Keratinocyte (primary cell): ENCODE data around the gene EFCAB6. TPM values are rescaled to one million over a fixed set of nuclear protein-coding genes. Genes with fewer than 3 reads are reported as not detected.
A peak's percentile ranks its signal among the peaks of the same experiment; 100 is the strongest.

Experiments
- DNase-seq: peaks from one replicate; pipeline ENCODE4 v3.0.0-alpha.2; 2011; ENCODE audit warnings: low read depth, missing footprints, low spot score
- FAIRE-seq: peaks from 2 replicates; lab custom pipeline; 2011; peaks lifted over from hg19 to GRCh38; lab: Jason Lieb, UNC
- H2AFZ ChIP-seq: 2 replicates; pipeline ENCODE4 v1.6.0; 2012; ENCODE audit warnings: low read length, control low read depth, inconsistent platforms; ENCODE audit not compliant: control insufficient read depth
- H3K27ac ChIP-seq: 2 replicates; pipeline ENCODE4 v1.5.1; 2011; ENCODE audit warnings: low read length; ENCODE audit not compliant: control insufficient read depth, insufficient read depth
- H3K27me3 ChIP-seq: 3 replicates; pipeline ENCODE4 v1.6.0; 2011; ENCODE audit warnings: low read length; ENCODE audit not compliant: control insufficient read depth, insufficient read depth; ENCODE audit errors: extremely low read depth
- H3K36me3 ChIP-seq, 2 experiments: 2 replicates in 1 of 2; 3 replicates in 1 of 2; pipeline ENCODE4 v1.5.1; 2011; ENCODE audit warnings: low read length in 2 of 2, mild to moderate bottlenecking in 1 of 2; ENCODE audit not compliant: control insufficient read depth in 2 of 2, insufficient read depth in 2 of 2; ENCODE audit errors: extremely low read depth in 1 of 2
- H3K4me1 ChIP-seq: 3 replicates; pipeline ENCODE4 v1.5.1; 2011; ENCODE audit warnings: low read length; ENCODE audit not compliant: control insufficient read depth, insufficient read depth; ENCODE audit errors: extremely low read depth
- H3K4me2 ChIP-seq: 3 replicates; pipeline ENCODE4 v1.6.0; 2011; ENCODE audit warnings: low read depth, low read length; ENCODE audit not compliant: control insufficient read depth, insufficient read depth; ENCODE audit errors: extremely low read depth
- H3K4me3 ChIP-seq, 3 experiments: fragments of 200-600 bp in 1 of 3; sonication (generic) in 1 of 3; 2 replicates in 2 of 3; 3 replicates in 1 of 3; pipeline ENCODE4 v1.5.1; 2011 to 2016; ENCODE audit warnings: low read length in 3 of 3, mild to moderate bottlenecking in 3 of 3, control low read depth in 2 of 3, inconsistent platforms in 1 of 3, low read depth in 1 of 3, mixed read lengths in 1 of 3, mixed run types in 1 of 3, moderate library complexity in 1 of 3; ENCODE audit not compliant: control insufficient read depth in 2 of 3, insufficient read depth in 2 of 3; ENCODE audit errors: extremely low read depth in 1 of 3
- H3K79me2 ChIP-seq: 2 replicates; pipeline ENCODE4 v1.6.0; 2012; ENCODE audit warnings: low read length; ENCODE audit not compliant: control insufficient read depth, insufficient read depth
- H3K9ac ChIP-seq: 3 replicates; pipeline ENCODE4 v1.6.0; 2011; ENCODE audit warnings: low read length; ENCODE audit not compliant: control insufficient read depth, insufficient read depth; ENCODE audit errors: extremely low read depth
- H3K9me1 ChIP-seq: 3 replicates; pipeline ENCODE4 v1.6.0; 2011; ENCODE audit warnings: low read length; ENCODE audit not compliant: control insufficient read depth, insufficient read depth; ENCODE audit errors: extremely low read depth
- H3K9me3 ChIP-seq: 2 replicates; pipeline ENCODE4 v1.5.1; 2012; ENCODE audit warnings: low read depth, low read length; ENCODE audit not compliant: control insufficient read depth
- H4K20me1 ChIP-seq: 3 replicates; pipeline ENCODE4 v1.6.0; 2011; ENCODE audit warnings: low read length; ENCODE audit not compliant: control insufficient read depth, insufficient read depth; ENCODE audit errors: extremely low read depth
- CTCF ChIP-seq, 3 experiments: IDR thresholded peaks in 1 of 3; conservative IDR thresholded peaks in 1 of 3; optimal IDR thresholded peaks in 1 of 3; 2 replicates in 2 of 3; 3 replicates in 1 of 3; pipeline versions ENCODE3 to v1.5.1; 2011; ENCODE audit warnings: low read length in 3 of 3, mild to moderate bottlenecking in 3 of 3, moderate library complexity in 2 of 3, control low read depth in 1 of 3, inconsistent platforms in 1 of 3; ENCODE audit not compliant: insufficient read depth in 2 of 3; ENCODE audit errors: extremely low read depth in 1 of 3
- EZH2 ChIP-seq: IDR thresholded peaks from one replicate; pipeline ENCODE4 v1.6.1; 2012; ENCODE audit warnings: inconsistent platforms, mild to moderate bottlenecking, low read length, moderate library complexity
- dilution Hi-C: fragments of 300-500 bp; cut with MboI; formaldehyde crosslinking; loops from one replicate; pipeline ENCODE4 v1.7.0; 2020; ENCODE audit warnings: low sequenced_read_pairs; ENCODE audit not compliant: extremely low pct_ligation_motif_present
- polyA plus RNA-seq, 5 experiments: library from polyadenylated mRNA; depleted of rRNA in 3 of 5; stranded (reverse) in 3 of 5; stranded (forward) in 1 of 5; unstranded in 1 of 5; fragments of >200 nt; gene quantifications; 1 replicate in 1 of 5; 2 replicates in 3 of 5; 3 replicates in 1 of 5; pipeline versions ENCODE4 v1.2.1 to v1.2.3, GENCODE V29; 2011 to 2012; ENCODE audit warnings: missing spikeins in 2 of 5, low read depth in 1 of 5, low replicate concordance in 1 of 5

Gene EFCAB6
- polyA plus RNA-seq, 1 donor (not counting 4 experiments of a cell fraction or from before 2014, with no cell fraction given): 0.18 TPM

GRCh38 chr22:43511276-43511910 is 300.7 kb downstream of the EFCAB6 start:
- dilution Hi-C loops: no loop called here
- Histone ChIP-seq H4K20me1 (no peaks in the 10 kb centered on the region), H3K9me3 (no peaks in the 10 kb centered on the region), H3K9ac (no peak overlapping the region), H3K27ac (no peak overlapping the region), H2AFZ (no peak overlapping the region), H3K4me2 (peak overlapping the region; percentile 7), H3K27me3 (no peaks in the 10 kb centered on the region), H3K4me1 (peaks cover 13% of the 10 kb centered on the region), H3K36me3 (no peaks in the 10 kb centered on the region), H3K9me1 (no peaks in the 10 kb centered on the region), H3K79me2 (no peaks in the 10 kb centered on the region), H3K4me3 (no peak overlapping the region)
- DNase-seq: peak; percentile 33
- TF ChIP-seq CTCF (optimal IDR thresholded peaks at IDR 0.05 in 1 of 3, IDR thresholded peaks at IDR 0.05 in 1 of 3, conservative IDR thresholded peaks at IDR 0.05 in 1 of 3; ENCODE audit: extremely low read depth in 1 of 3, insufficient read depth in 2 of 3, low read length in 3 of 3) (no peak), EZH2 (no peak)
- no peak for FAIRE-seq

GRCh38 chr22:43510281-43511070 is 301.6 kb downstream of the EFCAB6 start:
- DNase-seq (no peak), FAIRE-seq (no peak)
- Histone ChIP-seq H2AFZ (no peak overlapping the region), H3K79me2 (no peaks in the 10 kb centered on the region), H3K9me3 (no peaks in the 10 kb centered on the region), H3K9me1 (no peaks in the 10 kb centered on the region), H3K36me3 (no peaks in the 10 kb centered on the region), H3K4me1 (peaks cover 13% of the 10 kb centered on the region), H3K4me2 (no peak overlapping the region), H3K27ac (no peak overlapping the region), H3K4me3 (no peak overlapping the region), H3K27me3 (no peaks in the 10 kb centered on the region), H3K9ac (no peak overlapping the region), H4K20me1 (no peaks in the 10 kb centered on the region)
- dilution Hi-C loops: no loop called here
- TF ChIP-seq CTCF (optimal IDR thresholded peaks at IDR 0.05 in 1 of 3, IDR thresholded peaks at IDR 0.05 in 1 of 3, conservative IDR thresholded peaks at IDR 0.05 in 1 of 3; ENCODE audit: extremely low read depth in 1 of 3, insufficient read depth in 2 of 3, low read length in 3 of 3) (no peak), EZH2 (no peak)
